ENCODE results near the gene MEF2C. TPM values are rescaled to one million over a fixed set of nuclear protein-coding genes. Genes with fewer than 3 reads are reported as not detected.

The MEF2C gene
- total RNA-seq, 1 experiment from 2014 or later, result 1.7 TPM

DNA sequence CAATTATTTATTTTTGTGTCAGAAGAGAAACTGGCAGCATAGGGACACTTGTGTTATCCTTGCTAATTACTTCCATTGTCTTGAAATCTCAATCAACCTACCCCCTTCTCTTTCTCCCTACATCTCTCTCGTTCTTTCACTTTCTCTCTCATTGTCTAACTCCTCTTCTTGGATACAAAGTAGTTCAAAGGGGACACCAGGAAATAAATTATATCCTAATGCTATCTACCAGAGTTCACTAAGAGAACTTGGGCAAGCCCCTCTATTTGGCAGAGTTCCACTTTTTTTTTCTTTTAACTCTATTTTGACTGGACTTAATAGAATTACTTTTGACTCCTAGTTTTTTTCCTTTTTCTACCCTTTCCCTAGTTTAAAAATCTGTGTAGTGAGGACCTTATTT, 102.2 kb downstream of the MEF2C start:
- POLR2A ChIA-PET, result no interaction called here
- no peak for TF ChIP-seq SMAD4 (CRISPR knock-in tag; IDR thresholded peaks at IDR 0.05)
- no peak for TF ChIP-seq E2F4 (CRISPR knock-in tag; IDR thresholded peaks at IDR 0.05; ENCODE audit: borderline replicate concordance, low read depth)
- TF ChIP-seq, protein P1, sequence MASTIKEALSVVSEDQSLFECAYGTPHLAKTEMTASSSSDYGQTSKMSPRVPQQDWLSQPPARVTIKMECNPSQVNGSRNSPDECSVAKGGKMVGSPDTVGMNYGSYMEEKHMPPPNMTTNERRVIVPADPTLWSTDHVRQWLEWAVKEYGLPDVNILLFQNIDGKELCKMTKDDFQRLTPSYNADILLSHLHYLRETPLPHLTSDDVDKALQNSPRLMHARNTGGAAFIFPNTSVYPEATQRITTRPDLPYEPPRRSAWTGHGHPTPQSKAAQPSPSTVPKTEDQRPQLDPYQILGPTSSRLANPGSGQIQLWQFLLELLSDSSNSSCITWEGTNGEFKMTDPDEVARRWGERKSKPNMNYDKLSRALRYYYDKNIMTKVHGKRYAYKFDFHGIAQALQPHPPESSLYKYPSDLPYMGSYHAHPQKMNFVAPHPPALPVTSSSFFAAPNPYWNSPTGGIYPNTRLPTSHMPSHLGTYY (CRISPR knock-in tag; IDR thresholded peaks at IDR 0.05), result no peak
- TF ChIP-seq KAT7 (CRISPR knock-in tag; IDR thresholded peaks at IDR 0.05; ENCODE audit: borderline replicate concordance), result no peak
- no peak for TF ChIP-seq FOXK1 (CRISPR knock-in tag; IDR thresholded peaks at IDR 0.05)
- no peak for TF ChIP-seq IRF2 (CRISPR knock-in tag; IDR thresholded peaks at IDR 0.05; ENCODE audit: borderline replicate concordance, low read depth)
- TF ChIP-seq ZBTB21 (CRISPR knock-in tag; IDR thresholded peaks at IDR 0.05; ENCODE audit: borderline replicate concordance), result no peak
- TF ChIP-seq ZNF219 (CRISPR knock-in tag; IDR thresholded peaks at IDR 0.05; ENCODE audit: borderline replicate concordance), result no peak
- no peak for TF ChIP-seq SP1 (CRISPR knock-in tag; conservative IDR thresholded peaks at IDR 0.05)
- TF ChIP-seq ESRRA (CRISPR knock-in tag; IDR thresholded peaks at IDR 0.05; ENCODE audit: borderline replicate concordance), result no peak
- TF ChIP-seq ATF3 (CRISPR knock-in tag; conservative IDR thresholded peaks at IDR 0.05), result no peak
- no peak for TF ChIP-seq NR3C1 (CRISPR knock-in tag; conservative IDR thresholded peaks at IDR 0.05; ENCODE audit: low read depth)
- TF ChIP-seq FOXP4 (CRISPR knock-in tag; IDR thresholded peaks at IDR 0.05), result no peak
- no peak for TF ChIP-seq GTF2I (CRISPR knock-in tag; conservative IDR thresholded peaks at IDR 0.05)
- Mint-ChIP-seq H3K4me1 (peaks cover 24% of the 10 kb centered on the region), H3K27ac (no peak overlapping the region; the same call in 1 of the 2 replicates), H3K9me3 (no peaks in the 10 kb centered on the region), H3K36me3 (no peaks in the 10 kb centered on the region), H3K27me3 (ENCODE audit: low read depth) (no peaks in the 10 kb centered on the region), H3K4me3 (no peak overlapping the region)
- DNase-seq (ENCODE audit: low spot score), result no peak
- CTCF ChIA-PET, result no interaction called here
- ATAC-seq, result no peak

DNA sequence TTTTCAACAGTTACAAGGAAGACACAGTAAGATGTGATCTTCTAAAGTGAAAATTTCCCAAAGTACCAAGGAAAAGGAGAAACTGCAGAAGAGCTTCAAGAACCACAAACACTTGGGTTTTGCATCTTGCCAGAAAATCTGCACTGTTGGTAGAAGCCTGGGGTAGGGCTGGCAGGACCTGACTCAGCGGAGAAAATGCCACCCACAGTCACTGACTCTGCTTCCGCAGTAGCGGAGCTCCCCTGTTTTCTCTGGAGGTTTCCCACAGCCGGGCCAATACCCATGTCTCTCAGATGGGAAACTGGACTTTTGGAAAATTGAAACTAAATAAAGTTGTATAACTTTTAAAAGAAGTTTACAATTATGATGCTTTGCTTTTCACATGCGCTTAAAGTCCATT, 104.2 kb downstream of the MEF2C start:
- DNase-seq (ENCODE audit: low spot score), result no peak

More for the DNA sequence above, 104.2 kb downstream of the MEF2C start:
- CTCF ChIA-PET, result no interaction called here
- no peak overlapping the region for H3K4me3 Mint-ChIP-seq
- H3K4me1 Mint-ChIP-seq, result peaks cover 12% of the 10 kb centered on the region
- H3K9me3 Mint-ChIP-seq, result no peaks in the 10 kb centered on the region
- TF ChIP-seq SOX15 (CRISPR knock-in tag; IDR thresholded peaks at IDR 0.05), result no peak
- TF ChIP-seq, protein P2, sequence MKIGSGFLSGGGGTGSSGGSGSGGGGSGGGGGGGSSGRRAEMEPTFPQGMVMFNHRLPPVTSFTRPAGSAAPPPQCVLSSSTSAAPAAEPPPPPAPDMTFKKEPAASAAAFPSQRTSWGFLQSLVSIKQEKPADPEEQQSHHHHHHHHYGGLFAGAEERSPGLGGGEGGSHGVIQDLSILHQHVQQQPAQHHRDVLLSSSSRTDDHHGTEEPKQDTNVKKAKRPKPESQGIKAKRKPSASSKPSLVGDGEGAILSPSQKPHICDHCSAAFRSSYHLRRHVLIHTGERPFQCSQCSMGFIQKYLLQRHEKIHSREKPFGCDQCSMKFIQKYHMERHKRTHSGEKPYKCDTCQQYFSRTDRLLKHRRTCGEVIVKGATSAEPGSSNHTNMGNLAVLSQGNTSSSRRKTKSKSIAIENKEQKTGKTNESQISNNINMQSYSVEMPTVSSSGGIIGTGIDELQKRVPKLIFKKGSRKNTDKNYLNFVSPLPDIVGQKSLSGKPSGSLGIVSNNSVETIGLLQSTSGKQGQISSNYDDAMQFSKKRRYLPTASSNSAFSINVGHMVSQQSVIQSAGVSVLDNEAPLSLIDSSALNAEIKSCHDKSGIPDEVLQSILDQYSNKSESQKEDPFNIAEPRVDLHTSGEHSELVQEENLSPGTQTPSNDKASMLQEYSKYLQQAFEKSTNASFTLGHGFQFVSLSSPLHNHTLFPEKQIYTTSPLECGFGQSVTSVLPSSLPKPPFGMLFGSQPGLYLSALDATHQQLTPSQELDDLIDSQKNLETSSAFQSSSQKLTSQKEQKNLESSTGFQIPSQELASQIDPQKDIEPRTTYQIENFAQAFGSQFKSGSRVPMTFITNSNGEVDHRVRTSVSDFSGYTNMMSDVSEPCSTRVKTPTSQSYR (CRISPR knock-in tag; IDR thresholded peaks at IDR 0.05), result no peak
- TF ChIP-seq RELA (CRISPR knock-in tag; IDR thresholded peaks at IDR 0.05; ENCODE audit: borderline replicate concordance), result no peak
- TF ChIP-seq GRHL2 (CRISPR knock-in tag; IDR thresholded peaks at IDR 0.05; ENCODE audit: insufficient replicate concordance, severe bottlenecking), result no peak
- no peak for TF ChIP-seq MXD4 (CRISPR knock-in tag; IDR thresholded peaks at IDR 0.05; ENCODE audit: borderline replicate concordance)
- no peak for TF ChIP-seq ZNF232 (CRISPR knock-in tag; IDR thresholded peaks at IDR 0.05)
- no peak for TF ChIP-seq FOXP4 (CRISPR knock-in tag; IDR thresholded peaks at IDR 0.05)
- TF ChIP-seq FOXJ3 (CRISPR knock-in tag; IDR thresholded peaks at IDR 0.05; ENCODE audit: borderline replicate concordance), result no peak
- TF ChIP-seq EMX1 (CRISPR knock-in tag; IDR thresholded peaks at IDR 0.05), result no peak
- ATAC-seq, result peak; percentile 48; the same call in 1 of the 2 replicates
- no peaks in the 10 kb centered on the region for H3K36me3 Mint-ChIP-seq
- no peak overlapping the region for H3K27ac Mint-ChIP-seq
- H3K27me3 Mint-ChIP-seq (ENCODE audit: low read depth), result no peaks in the 10 kb centered on the region
- POLR2A ChIA-PET, result no interaction called here
